ENCODE data around the gene PDE2A.

- TF ChIP-seq CTCF (IDR thresholded peaks at IDR 0.05) (no peak), EP300 (IDR thresholded peaks at IDR 0.05) (no peak), POLR2A (IDR thresholded peaks at IDR 0.05) (no peak)
Observed at GRCh38 chr11:72704028-72704782, 30.0 kb upstream of the PDE2A start.

All from upper lobe of left lung (tissue), 4 donors.